SK-N-SH treated with all-trans-retinoic acid at 6 μM for 48 hours (cell line): Measurements from ENCODE around the gene SMYD3.

Experiments used
- ATAC-seq: fragments of 200-7000 bp; cut with Tn5 transposase; 3 replicates; pipeline ENCODE4 v1.9.1; 2020; ENCODE audit warnings: mild to moderate bottlenecking, moderate library complexity
- ARNTL ChIP-seq: fragments of 450-650 bp; formaldehyde crosslinking; IDR thresholded peaks from 2 replicates; pipeline ENCODE4 v1.5.0; 2020; ENCODE audit warnings: low read depth, mild to moderate bottlenecking, moderate library complexity, borderline replicate concordance
- BACH2 ChIP-seq: fragments of 250-450 bp; sonication (Bioruptor Pico); IDR thresholded peaks from 2 replicates; pipeline ENCODE4 v1.9.0; 2021; ENCODE audit warnings: mild to moderate bottlenecking, borderline replicate concordance
- CREB5 ChIP-seq: fragments of 250-450 bp; sonication (Bioruptor Pico); IDR thresholded peaks from 2 replicates; pipeline ENCODE4 v1.5.1; 2020; ENCODE audit warnings: low read depth, mild to moderate bottlenecking, moderate library complexity
- CSDC2 ChIP-seq: fragments of 250-450 bp; sonication (Bioruptor Pico); IDR thresholded peaks from 2 replicates; pipeline ENCODE4 v1.5.0; 2020; ENCODE audit warnings: mild to moderate bottlenecking, moderate library complexity
- CSRNP3 ChIP-seq: fragments of 250-450 bp; sonication (Bioruptor Pico); IDR thresholded peaks from 2 replicates; pipeline ENCODE4 v1.5.1; 2021; ENCODE audit warnings: mild to moderate bottlenecking, moderate library complexity
- ESRRG ChIP-seq: fragments of 250-450 bp; sonication (Bioruptor Pico); IDR thresholded peaks from 2 replicates; pipeline ENCODE4 v1.6.1; 2021; ENCODE audit warnings: mild to moderate bottlenecking
- GLIS3 ChIP-seq: fragments of 250-450 bp; sonication (Bioruptor Pico); IDR thresholded peaks from 2 replicates; pipeline ENCODE4 v1.5.0; 2020; ENCODE audit warnings: mild to moderate bottlenecking, moderate library complexity
- ISL1 ChIP-seq: fragments of 250-450 bp; sonication (Bioruptor Pico); IDR thresholded peaks from 2 replicates; pipeline ENCODE4 v2.1.2; 2022; ENCODE audit warnings: mild to moderate bottlenecking, moderate library complexity
- OSR1 ChIP-seq: fragments of 250-450 bp; sonication (Bioruptor Pico); IDR thresholded peaks from 2 replicates; pipeline ENCODE4 v1.8.0; 2022; ENCODE audit warnings: moderate library complexity, mild to moderate bottlenecking, inconsistent platforms
- PATZ1 ChIP-seq: fragments of 250-450 bp; sonication (Bioruptor Pico); IDR thresholded peaks from 2 replicates; pipeline ENCODE4 v1.8.0; 2020; ENCODE audit warnings: mild to moderate bottlenecking, moderate library complexity, borderline replicate concordance
- PPARA ChIP-seq: fragments of 250-450 bp; sonication (Bioruptor Pico); IDR thresholded peaks from 2 replicates; pipeline ENCODE4 v1.5.0; 2020; ENCODE audit warnings: mild to moderate bottlenecking, borderline replicate concordance
- RARB ChIP-seq: fragments of 250-450 bp; sonication (Bioruptor Pico); IDR thresholded peaks from 2 replicates; pipeline ENCODE4 v1.8.0; 2021; ENCODE audit warnings: mild to moderate bottlenecking, moderate library complexity
- SNAI2 ChIP-seq: fragments of 250-450 bp; sonication (Bioruptor Pico); IDR thresholded peaks from 2 replicates; pipeline ENCODE4 v1.5.0; 2020; ENCODE audit warnings: mild to moderate bottlenecking, moderate library complexity
- TCF4 ChIP-seq: fragments of 250-450 bp; sonication (Bioruptor Pico); IDR thresholded peaks from 2 replicates; pipeline ENCODE4 v1.8.0; 2021; ENCODE audit warnings: mild to moderate bottlenecking, moderate library complexity, borderline replicate concordance
- TOX ChIP-seq: fragments of 250-450 bp; sonication (Bioruptor Pico); IDR thresholded peaks from 2 replicates; pipeline ENCODE4 v1.8.0; 2021; ENCODE audit warnings: mild to moderate bottlenecking, moderate library complexity, borderline replicate concordance
- TSHZ2 ChIP-seq: fragments of 250-450 bp; sonication (Bioruptor Pico); IDR thresholded peaks from 2 replicates; pipeline ENCODE4 v1.5.0; 2020; ENCODE audit warnings: mild to moderate bottlenecking, moderate library complexity
- ZC3H10 ChIP-seq: fragments of 250-450 bp; sonication (Bioruptor Pico); IDR thresholded peaks from 2 replicates; pipeline ENCODE4 v1.5.1; 2021; ENCODE audit warnings: mild to moderate bottlenecking, moderate library complexity
- ZFP3 ChIP-seq: fragments of 250-450 bp; sonication (Bioruptor Pico); IDR thresholded peaks from 2 replicates; pipeline ENCODE4 v1.5.0; 2020; ENCODE audit warnings: mild to moderate bottlenecking, moderate library complexity
- ZFP30 ChIP-seq: fragments of 450-650 bp; formaldehyde crosslinking; IDR thresholded peaks from 2 replicates; pipeline ENCODE4 v1.5.0; 2022; ENCODE audit warnings: mild to moderate bottlenecking, moderate library complexity
- ZNF565 ChIP-seq: fragments of 450-650 bp; formaldehyde crosslinking; conservative IDR thresholded peaks from 2 replicates; pipeline ENCODE4 v1.5.0; 2020; ENCODE audit warnings: low read depth, mild to moderate bottlenecking, moderate library complexity
- ZNF70 ChIP-seq: fragments of 450-650 bp; formaldehyde crosslinking; IDR thresholded peaks from 2 replicates; pipeline ENCODE4 v1.5.0; 2020; ENCODE audit warnings: mild to moderate bottlenecking, moderate library complexity
- ZNF8 ChIP-seq: fragments of 450-650 bp; formaldehyde crosslinking; IDR thresholded peaks from 2 replicates; pipeline ENCODE4 v1.5.0; 2020; ENCODE audit warnings: mild to moderate bottlenecking, moderate library complexity

The SMYD3 gene

GRCh38 chr1:245786948-245787347 lies 720.1 kb downstream of the SMYD3 start:
- no peak for ATAC-seq
- TF ChIP-seq CREB5 (CRISPR knock-in tag) (no peak), ZNF8 (CRISPR knock-in tag) (no peak)
- TF ChIP-seq, all 23 proteins: peak for 0

GRCh38 chr1:245779797-245780755 lies 727.0 kb downstream of the SMYD3 start:
- no peak for ATAC-seq
- no peak for TF ChIP-seq ZNF565 (CRISPR knock-in tag)
- TF ChIP-seq BACH2 (CRISPR knock-in tag), result no peak
- TF ChIP-seq ZNF70, result no peak
- no peak for TF ChIP-seq CSDC2
- TF ChIP-seq GLIS3 (CRISPR knock-in tag), result no peak

- TF ChIP-seq TOX (CRISPR knock-in tag), result no peak
- no peak for TF ChIP-seq SNAI2 (CRISPR knock-in tag)
- TF ChIP-seq CSDC2, result no peak
- TF ChIP-seq ZFP30 (CRISPR knock-in tag), result no peak
- no peak for TF ChIP-seq ZC3H10 (CRISPR knock-in tag)
- TF ChIP-seq ZFP3, result no peak
- TF ChIP-seq TSHZ2 (CRISPR knock-in tag), result no peak
- no peak for ATAC-seq
Measured at GRCh38 chr1:245777752-245778151, 729.3 kb downstream of the SMYD3 start.

GRCh38 chr1:245776694-245777332 lies 730.3 kb downstream of the SMYD3 start:
- no peak for ATAC-seq
- TF ChIP-seq RARB (CRISPR knock-in tag), result no peak
- TF ChIP-seq ZNF565 (CRISPR knock-in tag), result no peak
- TF ChIP-seq ZNF8 (CRISPR knock-in tag), result no peak
- no peak for TF ChIP-seq TCF4
- no peak for TF ChIP-seq ZFP3
- no peak for TF ChIP-seq ESRRG (CRISPR knock-in tag)
- no peak for TF ChIP-seq GLIS3 (CRISPR knock-in tag)
- TF ChIP-seq TSHZ2 (CRISPR knock-in tag), result no peak
- no peak for TF ChIP-seq ZFP30 (CRISPR knock-in tag)
- no peak for TF ChIP-seq SNAI2 (CRISPR knock-in tag)
- TF ChIP-seq CSDC2, result no peak
- no peak for TF ChIP-seq ARNTL (CRISPR knock-in tag)
- no peak for TF ChIP-seq ZC3H10 (CRISPR knock-in tag)
- TF ChIP-seq CSRNP3 (CRISPR knock-in tag), result no peak
- TF ChIP-seq OSR1, result no peak
- TF ChIP-seq ISL1 (CRISPR knock-in tag), result no peak
- no peak for TF ChIP-seq PPARA (CRISPR knock-in tag)
- no peak for TF ChIP-seq PATZ1 (CRISPR knock-in tag)
